NCI-H69 (cell line): ENCODE data around the gene CXCL16.

Experiments
- DNase-seq: peaks from one replicate; lab custom pipeline; 2025; lab: John Stamatoyannopoulos, UW

The CXCL16 gene

DNA sequence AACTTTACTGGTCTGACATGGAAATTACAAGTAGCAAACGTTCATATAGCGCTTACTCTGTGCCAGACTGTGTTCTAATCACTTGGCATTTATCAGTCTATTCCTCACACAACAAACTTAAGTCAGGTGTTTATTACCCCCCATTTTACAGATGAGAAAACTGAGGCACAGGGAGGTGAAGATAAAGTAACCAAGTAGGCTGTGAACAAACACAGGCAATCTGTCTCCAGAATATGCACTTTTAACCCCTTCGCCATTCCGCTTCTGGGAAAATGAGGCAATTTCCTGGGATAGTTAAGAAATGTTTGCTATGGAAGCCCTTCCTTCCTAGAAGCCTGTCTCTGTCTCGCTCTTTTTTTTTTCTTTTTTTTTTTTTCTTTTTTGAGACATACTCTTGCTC, 12.2 kb upstream of the CXCL16 start:
- no peak for DNase-seq

DNA sequence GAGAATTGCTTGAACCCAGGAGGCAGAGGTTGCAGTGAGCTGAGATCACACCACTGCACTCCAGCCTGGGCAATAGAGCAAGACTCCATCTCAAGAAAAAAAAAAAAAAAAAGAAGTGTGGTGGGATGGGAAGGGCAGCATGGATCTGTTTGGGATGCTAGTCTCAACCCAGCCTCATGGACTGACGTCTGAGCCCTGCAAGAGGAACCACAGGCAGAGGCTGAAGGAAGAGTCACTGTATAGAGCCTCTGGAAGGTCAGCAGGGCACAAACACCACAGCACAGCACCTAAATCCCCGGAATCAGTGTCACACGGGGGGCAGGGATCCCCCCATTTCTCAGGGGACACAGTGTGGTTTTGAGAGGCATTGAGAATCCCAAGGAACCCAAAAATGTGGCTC, 10.9 kb upstream of the CXCL16 start:
- DNase-seq = no peak

DNA sequence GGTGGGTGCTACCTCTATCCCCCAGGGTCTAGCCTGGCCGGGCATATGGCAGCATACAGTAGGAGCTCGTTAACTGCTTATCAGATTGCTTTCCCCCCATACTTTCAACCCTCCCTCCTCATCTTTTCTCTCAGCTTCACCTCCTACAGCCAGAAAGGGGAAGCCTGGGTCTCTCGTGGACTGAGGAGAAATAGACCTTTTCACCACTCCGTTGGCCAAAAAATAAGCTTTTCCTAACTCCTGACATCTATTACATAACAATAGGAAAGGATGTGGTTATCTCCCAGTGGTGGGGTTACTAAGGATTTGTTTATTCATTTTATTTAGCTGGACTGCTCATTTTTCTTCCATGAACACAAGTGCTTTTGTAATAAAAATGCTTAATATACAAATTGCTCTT, 9.0 kb upstream of the CXCL16 start:
- no peak for DNase-seq

DNA sequence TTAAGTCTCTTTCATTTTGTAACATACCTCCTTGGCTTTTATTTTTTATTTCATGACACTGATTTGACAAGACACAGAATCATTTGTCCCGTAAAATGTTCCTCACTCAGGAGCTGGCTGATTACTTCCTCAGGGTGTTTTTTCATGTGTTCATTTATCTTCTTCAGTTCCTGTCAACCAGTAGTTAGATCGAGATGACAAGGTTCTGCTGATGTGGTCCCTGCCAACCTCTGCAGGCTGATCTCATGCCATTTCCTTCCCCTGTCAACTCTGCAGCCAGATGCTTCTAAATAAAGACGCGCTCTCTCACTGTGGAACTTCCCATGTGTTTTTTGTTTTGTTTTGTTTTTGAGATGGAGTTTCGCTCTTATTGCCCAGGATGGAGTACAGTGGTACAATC, 8.1 kb upstream of the CXCL16 start:
- no peak for DNase-seq

DNA sequence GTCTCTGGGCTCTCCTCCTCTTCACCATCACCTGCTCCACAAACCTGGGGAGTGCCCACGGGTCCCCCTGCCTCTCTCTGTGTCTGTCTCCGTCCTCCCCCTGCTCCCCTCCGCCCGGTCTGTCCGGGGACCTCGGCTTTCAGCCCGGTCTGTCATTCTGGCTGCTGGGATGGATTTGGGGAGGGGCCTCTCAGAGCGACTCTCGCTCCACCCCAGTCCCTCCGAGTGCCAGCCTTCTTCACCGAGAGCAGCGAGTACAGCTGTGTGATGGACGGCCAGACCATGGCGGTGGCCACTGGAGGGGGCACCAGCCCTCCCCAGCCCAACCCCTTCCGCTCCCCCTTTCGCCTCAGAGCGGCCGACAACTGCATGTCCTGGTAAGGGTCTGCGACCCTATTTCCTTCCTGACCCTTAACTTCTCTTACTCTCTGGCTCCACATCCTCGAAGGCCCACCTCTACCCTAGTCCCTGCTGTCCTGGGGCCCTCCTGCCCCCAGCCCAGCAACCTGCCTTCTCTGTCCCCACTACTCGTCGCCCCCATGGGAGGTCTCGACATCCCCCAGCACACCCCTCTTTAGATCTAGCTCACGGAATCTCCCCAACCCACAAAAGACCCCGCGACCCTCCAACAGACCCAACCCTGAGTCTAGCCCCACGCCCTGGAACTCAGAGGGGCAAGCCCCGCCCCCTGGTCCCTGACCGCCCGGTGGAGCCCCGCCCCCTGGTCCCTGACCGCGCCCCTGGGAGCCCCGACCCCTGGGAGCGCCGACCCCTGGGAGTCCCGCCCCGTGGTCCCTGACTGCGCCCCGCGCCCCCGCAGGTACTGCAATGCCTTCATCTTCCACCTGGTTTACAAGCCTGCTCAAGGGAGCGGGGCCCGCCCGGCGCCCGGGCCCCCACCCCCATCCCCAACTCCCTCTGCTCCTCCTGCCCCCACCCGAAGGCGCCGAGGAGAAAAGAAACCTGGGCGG, 5.6 kb upstream of the CXCL16 start:
- no peak for DNase-seq

DNA sequence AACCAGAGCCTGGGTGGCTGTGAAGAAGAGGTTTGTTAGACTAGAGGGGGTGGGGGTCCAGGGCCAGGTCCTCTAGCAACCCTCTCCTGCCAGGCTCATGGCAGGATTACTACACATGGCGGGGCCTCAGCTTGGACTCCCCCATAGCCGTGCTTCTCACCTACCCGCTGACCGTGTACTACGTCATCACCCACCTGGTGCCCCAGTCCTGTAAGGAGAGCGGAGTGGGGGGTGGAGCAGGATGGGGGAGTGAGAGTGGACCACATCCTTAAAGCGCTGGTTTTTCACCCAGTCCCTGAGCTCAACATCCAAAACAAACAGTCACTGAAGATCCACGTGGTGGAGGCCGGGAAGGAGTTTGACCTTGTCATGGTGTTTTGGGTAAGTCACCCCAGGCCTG, 4.2 kb upstream of the CXCL16 start:
- DNase-seq = no peak

DNA sequence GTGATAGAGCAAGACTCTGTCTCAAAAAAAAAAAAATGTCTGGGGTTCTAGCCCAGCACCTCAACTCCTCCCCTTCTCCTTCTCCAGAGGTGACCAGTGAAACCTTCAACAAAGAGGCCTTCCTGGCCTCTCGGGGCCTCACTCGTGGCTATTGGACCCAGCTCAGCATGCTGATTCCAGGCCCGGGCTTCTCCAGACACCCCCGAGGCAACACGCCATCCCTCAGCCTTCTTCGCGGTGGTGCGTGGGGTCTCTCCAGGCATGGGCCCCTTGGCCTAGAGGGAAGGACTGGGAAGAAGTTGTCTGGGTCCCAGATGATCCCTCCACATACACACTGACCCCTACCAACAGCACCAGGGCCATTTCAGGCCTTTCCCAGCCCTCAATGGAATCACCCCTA, 3.5 kb upstream of the CXCL16 start:
- DNase-seq = no peak

DNA sequence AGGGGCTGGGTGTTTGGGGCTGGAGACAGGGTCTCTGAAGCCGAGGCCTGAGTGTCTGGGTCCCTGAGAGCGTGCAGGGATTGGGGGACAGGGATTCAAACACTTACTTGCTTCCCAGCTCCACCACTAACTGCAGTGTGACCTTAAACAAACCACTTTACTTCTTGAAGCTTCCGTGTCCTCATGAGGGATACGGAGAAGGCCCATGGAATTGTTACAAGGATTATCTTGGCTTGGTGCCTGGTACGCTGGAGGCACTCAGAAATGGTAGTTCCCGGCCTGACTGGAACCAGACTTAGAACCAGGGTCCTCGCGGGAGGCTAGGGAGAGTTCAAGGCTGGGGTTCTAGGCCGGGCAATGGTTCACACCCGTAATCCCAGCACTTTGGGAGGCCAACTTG, 2.9 kb upstream of the CXCL16 start:
- DNase-seq = no peak

DNA sequence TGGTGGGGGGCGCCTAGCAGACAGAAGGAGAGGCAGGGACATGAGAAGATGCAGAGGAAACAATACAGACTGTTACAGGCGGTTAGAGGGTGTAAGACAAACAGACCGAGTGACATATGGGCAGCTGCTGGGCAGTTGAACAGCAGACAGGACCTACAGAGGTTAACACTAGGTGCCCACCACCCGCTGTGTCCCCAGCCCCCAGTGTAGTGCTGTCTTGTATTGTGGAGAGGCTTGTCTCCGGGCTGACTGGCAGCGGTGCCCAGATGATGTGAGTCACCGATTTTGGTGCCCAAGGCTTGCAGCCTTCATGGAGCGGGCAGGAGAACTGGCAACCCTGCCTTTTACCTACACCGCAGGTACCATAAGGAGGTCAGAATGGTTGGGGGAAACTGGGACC, 2.4 kb upstream of the CXCL16 start:
- no peak for DNase-seq

DNA sequence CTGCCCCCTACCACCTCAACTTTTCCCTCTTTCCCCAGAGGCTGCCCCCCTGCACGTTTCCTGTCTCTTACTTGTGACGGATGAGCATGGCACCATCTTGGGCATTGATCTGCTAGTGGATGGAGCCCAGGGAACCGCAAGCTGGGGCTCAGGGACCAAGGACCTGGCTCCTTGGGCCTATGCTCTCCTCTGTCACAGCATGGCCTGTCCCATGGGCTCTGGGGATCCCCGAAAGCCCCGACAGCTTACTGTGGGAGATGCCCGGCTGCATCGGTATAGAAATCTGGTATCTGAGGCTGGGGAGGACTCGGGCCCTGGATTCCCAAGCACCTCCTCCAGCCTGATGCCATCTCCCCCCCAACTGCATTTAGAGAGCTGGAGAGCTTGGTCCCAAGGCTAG, 1.8 kb upstream of the CXCL16 start:
- no peak for DNase-seq

DNA sequence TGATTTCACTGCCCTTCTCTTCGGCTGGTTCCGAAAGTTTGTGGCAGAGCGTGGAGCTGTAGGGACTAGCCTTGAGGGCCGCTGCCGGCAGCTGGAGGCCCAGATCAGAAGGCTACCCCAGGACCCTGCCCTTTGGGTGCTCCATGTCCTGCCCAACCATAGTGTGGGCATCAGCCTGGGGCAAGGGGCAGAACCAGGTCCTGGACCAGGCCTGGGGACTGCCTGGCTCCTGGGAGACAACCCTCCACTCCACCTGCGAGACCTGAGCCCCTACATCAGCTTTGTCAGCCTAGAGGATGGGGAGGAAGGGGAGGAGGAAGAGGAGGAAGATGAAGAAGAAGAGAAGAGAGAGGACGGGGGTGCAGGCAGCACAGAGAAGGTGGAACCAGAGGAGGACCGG, 856 bp upstream of the CXCL16 start:
- DNase-seq = no peak

DNA sequence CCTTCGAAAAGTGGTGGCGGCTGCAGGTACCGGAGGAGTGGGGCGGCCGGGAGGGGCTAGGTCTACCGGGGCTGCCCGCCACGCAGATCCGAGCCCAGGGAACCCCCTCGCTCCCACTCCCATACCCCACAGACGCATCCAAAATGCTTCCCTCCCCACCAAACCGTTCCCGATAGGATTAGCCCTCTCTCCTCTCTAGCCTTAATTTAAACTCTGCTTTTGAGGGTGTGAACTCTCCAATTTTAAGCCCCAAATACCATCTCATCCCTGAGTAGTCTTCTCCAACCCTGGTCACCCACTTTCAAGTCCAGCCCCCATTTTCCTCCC, 260 bp upstream of the CXCL16 start:
- no peak for DNase-seq

DNA sequence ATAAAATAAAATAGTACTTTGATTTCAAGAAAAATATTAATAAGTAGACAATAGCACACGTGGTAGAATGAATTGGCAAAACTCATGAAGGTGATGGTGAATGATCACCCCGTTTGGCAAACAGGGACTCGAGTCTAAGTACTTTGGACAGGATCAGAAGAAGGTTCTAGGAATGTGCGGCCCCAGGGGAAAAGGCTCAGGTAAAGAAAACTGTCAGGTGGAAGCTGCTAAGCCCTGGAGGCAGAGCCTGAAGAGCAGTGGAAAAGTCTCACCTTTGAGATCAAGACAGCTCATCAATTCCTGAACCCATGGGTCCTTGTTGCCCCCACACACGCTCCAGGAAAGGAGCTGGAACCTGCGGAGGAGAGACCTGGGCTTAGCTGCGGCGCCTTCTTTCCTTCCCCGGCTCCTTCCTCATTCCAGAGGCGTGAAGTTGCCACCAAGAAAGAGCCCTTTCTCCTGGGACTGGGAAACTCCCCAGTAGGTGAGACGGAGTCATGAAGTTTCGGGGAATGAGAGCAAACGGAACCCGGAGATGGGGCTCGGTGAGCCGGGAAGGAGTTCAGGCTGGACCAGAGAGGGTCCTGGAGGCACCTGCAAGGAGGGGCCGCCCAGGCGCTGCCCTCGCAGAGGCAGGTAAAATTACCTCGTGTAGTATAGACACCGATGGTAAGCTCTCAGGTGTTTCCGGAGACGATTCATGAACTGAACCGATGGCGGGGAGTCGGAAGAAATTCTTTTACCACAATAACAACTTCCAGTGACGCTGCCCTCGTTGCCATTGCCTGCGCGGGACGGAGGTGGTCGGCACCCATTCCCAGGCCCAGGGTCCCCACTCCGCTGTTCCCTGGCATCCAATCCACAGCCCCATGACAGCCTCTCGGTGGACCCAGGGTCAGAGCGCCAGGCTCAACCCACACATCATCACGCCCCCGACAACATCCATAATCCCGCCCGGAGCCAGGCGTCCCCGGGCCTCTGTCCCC, 1.3 kb downstream of the CXCL16 start:
- DNase-seq = no peak

DNA sequence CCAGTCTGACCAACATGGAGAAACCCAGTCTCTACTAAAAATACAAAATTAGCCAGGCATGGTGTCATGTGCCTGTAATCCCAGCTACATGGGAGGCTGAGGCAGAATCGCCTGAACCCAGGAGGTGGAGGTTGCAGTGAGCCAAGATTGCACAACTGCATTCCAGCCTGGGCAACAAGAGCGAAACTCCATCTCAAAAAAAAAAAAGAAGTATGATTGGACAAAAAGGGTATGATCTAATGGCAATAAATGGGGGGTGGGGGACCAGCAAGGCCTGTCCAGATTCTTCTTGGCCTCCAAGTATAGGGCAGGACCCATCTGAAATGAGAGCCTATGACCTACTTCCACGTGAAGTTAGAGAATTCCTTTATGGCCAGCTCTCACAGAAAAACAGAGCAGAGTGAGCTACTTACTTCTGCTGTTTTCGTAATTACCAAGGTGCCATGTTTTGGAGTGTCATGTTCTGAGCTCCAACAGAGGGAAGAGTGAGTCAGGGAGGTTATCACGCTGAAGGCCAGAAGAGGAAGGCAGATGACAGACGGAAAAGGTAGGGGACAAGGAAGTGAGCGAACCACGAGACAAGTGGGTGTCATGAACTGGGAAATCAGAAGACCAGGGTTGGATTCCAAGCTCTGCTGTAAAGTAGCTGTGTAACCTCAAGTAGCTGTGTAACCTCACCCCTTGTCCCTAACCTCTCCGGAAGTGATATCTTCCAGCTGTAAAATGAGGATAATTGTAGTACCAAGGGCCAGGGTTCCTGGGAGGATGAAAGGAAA, 3.7 kb downstream of the CXCL16 start:
- no peak for DNase-seq

DNA sequence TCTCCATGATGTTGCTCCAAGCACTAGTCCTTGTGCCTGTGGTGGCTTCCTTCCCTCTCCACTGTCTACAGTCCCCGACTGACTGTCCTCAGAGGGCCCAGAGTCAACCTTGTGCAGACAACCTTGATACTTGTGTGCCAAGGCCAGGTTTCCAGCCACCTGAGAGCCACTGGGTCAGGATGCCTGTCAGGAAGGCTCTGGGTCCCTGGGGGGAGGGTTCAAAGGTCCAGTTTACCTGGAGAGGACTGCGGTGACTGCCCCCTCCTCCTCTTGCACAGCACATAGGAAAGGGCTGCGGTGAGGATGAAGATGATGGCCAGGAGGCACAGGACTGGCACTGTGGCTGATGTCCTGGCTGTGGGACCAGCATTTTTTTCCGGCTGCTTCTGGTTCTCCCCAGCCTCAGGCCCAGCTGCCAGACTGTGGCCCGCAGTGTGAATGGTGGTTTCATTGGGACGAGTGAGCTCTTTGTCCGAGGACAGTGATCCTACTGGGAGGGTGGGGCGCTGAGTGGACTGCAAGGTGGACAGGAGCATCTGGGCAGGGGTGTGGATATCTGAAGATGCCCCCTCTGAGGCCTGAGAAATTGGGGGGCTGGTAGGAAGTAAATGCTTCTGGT, 4.8 kb downstream of the CXCL16 start:
- DNase-seq = no peak

DNA sequence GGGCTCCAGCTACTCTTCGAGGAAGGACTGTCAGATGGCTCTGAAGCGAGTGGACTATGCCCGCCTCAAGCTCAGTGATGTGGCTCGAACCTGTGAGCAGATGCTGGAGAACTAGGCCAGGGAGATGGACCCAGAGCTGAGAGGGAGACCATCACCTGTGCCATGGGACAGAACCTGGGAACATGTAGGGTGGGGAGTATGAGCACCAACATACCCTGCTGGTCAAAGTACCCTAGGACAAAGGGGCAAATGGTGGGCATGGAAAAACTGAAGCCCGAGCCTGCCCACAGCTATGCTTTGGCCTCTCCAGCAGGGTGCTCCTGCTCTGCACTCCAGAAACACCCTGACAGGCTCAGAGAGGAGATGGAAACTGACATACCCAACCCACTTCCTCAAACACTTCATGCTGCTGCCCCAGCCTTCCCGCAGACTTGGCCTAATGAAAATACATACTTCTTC, 6.6 kb downstream of the CXCL16 start:
- no peak for DNase-seq

DNA sequence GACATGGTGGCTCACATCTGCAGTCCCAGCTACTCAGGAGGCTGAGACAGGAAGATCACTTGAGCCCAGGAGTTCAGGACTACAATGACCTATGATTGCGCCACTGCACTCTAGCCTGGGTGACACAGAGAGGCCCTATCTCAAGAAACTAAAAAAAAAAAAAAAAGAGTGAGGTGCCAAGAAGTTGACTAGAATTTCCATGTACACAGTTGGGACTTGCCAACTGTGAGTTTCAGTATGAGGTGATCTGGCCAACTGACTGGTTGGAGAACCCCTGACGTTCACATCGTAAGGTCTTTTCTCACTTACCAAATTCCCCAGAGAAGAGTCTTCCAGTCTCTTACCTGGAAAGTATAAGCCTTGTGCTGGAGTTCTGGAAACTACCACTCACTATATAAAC, 11.6 kb downstream of the CXCL16 start:
- no peak for DNase-seq

DNA sequence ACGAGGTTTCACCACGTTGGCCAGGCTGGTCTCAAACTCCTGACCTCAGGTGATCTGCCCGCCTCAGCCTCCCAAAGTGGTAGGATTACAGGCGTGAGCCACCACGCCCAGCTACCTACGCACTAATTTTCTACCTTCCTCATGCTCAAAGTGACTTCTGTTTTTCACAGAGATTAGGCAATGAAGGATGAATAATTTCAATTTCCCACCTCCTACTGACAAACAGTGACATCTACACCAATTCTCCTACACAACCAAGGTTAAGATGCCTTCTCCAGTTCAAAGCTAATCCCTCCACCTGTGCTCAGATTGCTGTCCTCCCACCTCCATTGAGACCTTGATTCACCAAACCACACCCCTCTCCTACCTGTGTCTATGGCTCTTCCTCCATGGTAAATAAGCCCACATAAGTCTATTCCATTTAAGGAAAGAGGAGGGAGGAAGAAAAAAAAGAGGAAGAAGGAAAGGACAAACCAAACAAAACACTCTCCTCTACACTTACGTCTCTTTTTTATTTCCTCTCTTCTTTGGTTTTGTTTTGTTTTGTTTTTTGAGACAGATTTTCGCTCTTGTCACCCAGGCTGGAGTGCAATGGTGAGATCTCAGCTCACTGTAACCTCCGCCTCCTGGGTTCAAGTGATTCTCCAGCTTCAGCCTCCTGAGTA, 13.9 kb downstream of the CXCL16 start:
- DNase-seq = no peak

DNA sequence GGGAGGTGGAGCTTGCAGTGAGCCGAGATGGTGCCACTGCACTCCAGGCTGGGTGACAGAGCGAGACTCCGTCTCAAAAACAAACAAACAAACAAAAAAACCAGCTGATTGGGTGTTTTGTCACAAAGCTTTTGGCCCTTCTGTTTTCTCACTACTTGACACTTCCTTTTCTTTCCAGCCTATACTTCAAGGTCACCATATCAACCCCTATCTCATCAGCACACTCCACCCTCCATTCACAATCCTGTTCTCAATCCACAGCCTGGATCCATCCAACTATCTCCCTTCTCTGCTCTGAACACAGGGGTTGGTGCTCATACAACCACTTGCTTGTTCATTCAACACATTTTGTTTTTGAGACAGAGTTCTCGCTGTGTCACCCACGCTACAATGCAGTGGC, 15.1 kb downstream of the CXCL16 start:
- no peak for DNase-seq

DNA sequence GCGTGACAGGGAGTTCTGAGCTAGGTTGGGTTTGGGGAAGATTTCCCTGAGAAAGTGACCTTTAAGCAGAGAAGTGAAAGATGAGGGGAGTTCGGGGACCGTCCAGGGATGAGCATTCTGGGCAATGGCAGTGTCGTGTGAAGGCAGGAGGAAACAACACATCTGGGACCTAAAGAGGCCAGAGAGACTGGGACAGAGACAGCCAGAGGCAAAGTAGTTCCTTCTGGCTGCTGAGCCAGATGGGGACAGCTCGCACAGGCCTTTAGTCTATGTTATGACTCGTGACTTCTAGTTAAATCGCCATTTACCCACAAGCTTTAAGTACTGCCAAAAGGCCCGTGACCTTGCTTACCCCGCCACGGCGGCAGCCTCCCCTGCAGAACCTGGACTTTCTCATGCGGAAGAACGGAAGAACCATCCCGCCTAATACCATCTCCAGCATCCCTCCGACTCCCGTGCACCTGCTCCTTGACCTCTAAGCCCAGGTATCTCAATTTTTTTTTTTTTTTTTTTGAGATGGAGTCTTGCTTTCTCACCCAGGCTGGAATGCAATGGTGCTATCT, 17.0 kb downstream of the CXCL16 start:
- no peak for DNase-seq
